Sciatic nerve (tissue), 1 donor: ENCODE data around the gene DPEP3. TPM values are rescaled to one million over a fixed set of nuclear protein-coding genes. Genes with fewer than 3 reads are reported as not detected.

Experiments used
- total RNA-seq: library from RNA; stranded (reverse); fragmentation: NEBNext Ultra II Directional; extraction: Animal tissue kit (Norgen Biotek cat#: 25700); gene quantifications from one replicate; pipeline ENCODE4 v1.2.1, GENCODE V29; 2021
- donor health status: DM: no; HTN: no; CAD: no.

Gene DPEP3
- total RNA-seq, 1 donor from 2014 or later, result not detected

Other genes starting within 250 kb of the DPEP3 start
- 21.7 TPM for gene RANBP10, start 173.9 kb downstream of the DPEP3 start, total RNA-seq
- gene TSNAXIP1, start 173.6 kb downstream of the DPEP3 start, total RNA-seq, result 1.5 TPM
- 22.7 TPM for gene THAP11, start 138.2 kb downstream of the DPEP3 start, total RNA-seq
- gene NUTF2, start 133.6 kb downstream of the DPEP3 start, total RNA-seq, result 59.2 TPM
- 45.1 TPM for gene CENPT, start 132.8 kb downstream of the DPEP3 start, total RNA-seq
- 40.2 TPM for gene EDC4, start 107.4 kb downstream of the DPEP3 start, total RNA-seq
- gene NRN1L, start 95.6 kb downstream of the DPEP3 start, total RNA-seq, result 1.6 TPM
- gene PSKH1, start 87.2 kb downstream of the DPEP3 start, total RNA-seq, result 27.4 TPM
- gene CTRL, start 48.6 kb downstream of the DPEP3 start, total RNA-seq, result 0.98 TPM
- gene PSMB10, start 43.6 kb downstream of the DPEP3 start, total RNA-seq, result 35.3 TPM
- gene LCAT, start 36.4 kb downstream of the DPEP3 start, total RNA-seq, result 46.2 TPM
- gene SLC12A4, start 11.9 kb downstream of the DPEP3 start, total RNA-seq, result 115 TPM
- gene DPEP2, start 19.0 kb upstream of the DPEP3 start, total RNA-seq, result 4.4 TPM
- not detected for gene DPEP2NB, start 35.4 kb upstream of the DPEP3 start, total RNA-seq
- gene DDX28, start 42.7 kb upstream of the DPEP3 start, total RNA-seq, result 6.3 TPM
- 14.7 TPM for gene DUS2, start 42.8 kb upstream of the DPEP3 start, total RNA-seq
- 66.4 TPM for gene NFATC3, start 104.9 kb upstream of the DPEP3 start, total RNA-seq